Stimulated activated CD4-positive, alpha-beta T cell treated with anti-CD3 and anti-CD28 coated beads, Interleukin-4, amount 100 ng/mL, for 48 hours (primary cell): ENCODE data around the gene SMCO2.
A peak's percentile ranks its signal among the peaks of the same experiment; 100 is the strongest.

Source experiments
- DNase-seq, 2 donors: peaks; one replicate each; pipeline ENCODE4 v3.0.0-alpha.2; 2020; ENCODE audit warnings: low read depth in 2 of 2

SMCO2 gene

DNA sequence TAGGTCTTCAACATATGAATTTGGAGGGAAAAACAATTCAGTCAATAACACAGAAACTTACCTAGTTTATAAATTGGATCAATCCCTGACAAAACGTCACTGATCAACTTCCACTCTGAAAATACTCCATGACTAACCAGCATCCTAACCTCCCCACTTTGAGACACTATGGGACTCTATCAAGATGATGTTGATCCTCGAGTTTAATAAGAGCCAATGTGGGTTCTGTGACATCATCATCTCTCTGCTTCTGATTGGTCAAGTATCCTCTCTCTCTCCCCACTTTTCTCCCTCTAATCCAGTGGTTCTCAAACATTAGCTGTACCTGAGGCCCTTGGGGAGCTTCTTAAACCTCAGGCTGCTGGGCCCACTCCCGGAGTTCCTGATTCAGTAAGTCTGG lies at the start of gene SMCO2:
TSS of gene SMCO2 (plus strand) at position 301 of the 400 bp plus-strand sequence. CDS start 23,896 bp downstream, outside the sequence.
- no peak for DNase-seq

- DNase-seq = no peak
Observed at GRCh38 chr12:27398466-27398865, 48.1 kb upstream of the SMCO2 start.

- DNase-seq = no peak
Observed at GRCh38 chr12:27399074-27399473, 47.5 kb upstream of the SMCO2 start.

DNA sequence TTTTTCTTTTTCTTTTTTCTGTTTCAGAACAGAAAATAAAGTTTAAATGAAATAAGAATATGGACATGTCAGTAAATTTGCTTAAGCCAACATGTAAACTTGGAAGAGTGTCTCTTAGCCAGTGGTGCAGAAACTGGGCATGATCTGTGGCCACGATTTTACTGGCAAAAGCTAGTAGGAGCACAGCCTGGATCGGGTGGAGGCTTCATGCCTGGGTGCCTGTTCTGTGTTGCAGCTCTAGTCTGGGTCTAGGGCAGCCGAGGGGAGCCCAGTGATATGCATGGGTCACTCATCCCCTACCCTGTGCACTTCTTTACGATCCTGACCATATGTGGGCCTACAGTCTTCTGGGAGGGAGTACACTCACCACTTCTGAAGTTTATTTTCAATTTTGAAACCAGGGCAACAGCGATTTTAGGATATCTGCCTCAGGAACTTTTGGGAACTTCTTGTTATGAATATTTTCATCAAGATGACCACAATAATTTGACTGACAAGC lies 45.6 kb upstream of the SMCO2 start:
- no peak for DNase-seq

DNA sequence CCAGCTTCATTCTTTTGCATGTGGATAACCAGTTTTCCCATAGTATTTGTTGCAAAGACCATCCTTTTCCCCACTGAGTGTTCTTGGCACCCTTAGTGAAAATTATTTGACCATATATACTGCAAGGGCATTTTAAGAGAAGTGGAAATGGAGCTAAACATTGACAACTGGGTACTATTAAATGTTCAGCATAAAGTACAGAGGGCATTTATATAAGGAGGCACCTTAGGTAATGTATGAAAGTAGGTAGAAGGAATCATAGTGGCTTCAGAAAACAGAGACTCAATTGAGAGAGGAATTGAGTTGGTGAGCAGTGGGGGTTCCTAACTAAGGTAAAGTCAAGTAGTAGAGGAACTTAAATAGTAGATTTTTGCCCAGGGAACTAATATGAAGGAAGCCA lies 34.5 kb upstream of the SMCO2 start:
- DNase-seq = no peak

DNA sequence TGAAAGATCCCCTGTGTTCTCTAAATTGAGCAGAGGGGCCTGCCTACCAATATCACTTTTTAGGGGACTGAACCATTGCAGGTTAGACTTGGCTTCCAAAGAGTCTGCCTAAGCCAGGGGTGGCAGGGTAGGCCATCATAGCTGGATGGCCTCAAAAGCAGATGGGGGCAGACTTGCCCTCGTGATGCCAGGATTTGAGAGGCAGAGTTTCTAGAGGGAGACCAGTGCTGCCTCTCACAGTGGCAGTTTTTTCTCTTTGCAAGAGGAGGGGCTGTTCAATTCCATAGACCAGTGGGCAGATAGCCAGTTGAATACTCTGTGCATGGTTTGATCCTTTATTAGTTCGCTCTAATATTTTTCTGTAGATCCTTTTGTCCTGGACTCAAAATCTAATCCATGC lies 23.8 kb upstream of the SMCO2 start:
- no peak for DNase-seq

GRCh38 chr12:27424631-27425230 lies 21.8 kb upstream of the SMCO2 start:
- no peak for DNase-seq

GRCh38 chr12:27425306-27425705 lies 21.2 kb upstream of the SMCO2 start:
- no peak for DNase-seq

- no peak for DNase-seq
Observed at GRCh38 chr12:27426743-27427487, 19.6 kb upstream of the SMCO2 start.

- no peak for DNase-seq
Observed at GRCh38 chr12:27427824-27428223, 18.7 kb upstream of the SMCO2 start.

GRCh38 chr12:27428466-27428865 lies 18.1 kb upstream of the SMCO2 start:
- DNase-seq = no peak

DNA sequence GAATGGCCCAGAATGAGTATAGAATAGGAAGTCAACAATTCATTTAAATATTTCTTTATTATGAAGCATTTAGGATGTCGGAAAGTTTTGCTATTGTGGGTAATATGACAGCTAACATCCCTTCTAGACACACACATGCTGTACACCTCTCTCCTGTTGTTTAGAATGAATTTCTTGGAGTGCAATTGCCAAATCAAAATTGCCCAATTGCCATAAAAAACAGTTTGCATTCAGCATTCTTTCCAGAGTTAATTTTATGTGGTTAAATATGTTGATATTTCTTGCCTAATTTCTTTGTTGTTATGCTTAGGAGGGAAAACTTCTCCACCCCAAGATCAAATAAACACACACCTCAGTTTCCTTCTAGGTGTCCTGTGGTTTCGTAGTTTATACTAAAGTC lies 16.9 kb upstream of the SMCO2 start:
- DNase-seq = no peak

DNA sequence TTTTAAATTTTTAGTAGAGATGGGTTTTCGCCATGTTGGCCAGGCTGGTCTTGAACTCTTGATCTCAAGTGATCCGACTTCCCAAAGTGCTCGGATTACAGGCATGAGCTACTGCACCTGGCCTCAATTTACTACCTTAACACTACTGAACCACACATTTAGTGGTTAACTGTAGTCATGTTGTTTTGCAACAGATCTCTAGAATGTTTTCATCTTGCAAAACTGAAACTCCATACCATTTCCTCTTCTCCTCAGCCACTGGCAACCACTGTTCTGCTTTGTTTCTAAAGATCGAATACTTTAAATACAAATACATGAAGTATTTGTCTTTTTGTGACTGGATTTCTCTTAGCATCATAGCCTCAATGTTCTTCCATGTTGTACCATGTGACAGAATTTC lies 15.4 kb upstream of the SMCO2 start:
- DNase-seq = no peak

DNA sequence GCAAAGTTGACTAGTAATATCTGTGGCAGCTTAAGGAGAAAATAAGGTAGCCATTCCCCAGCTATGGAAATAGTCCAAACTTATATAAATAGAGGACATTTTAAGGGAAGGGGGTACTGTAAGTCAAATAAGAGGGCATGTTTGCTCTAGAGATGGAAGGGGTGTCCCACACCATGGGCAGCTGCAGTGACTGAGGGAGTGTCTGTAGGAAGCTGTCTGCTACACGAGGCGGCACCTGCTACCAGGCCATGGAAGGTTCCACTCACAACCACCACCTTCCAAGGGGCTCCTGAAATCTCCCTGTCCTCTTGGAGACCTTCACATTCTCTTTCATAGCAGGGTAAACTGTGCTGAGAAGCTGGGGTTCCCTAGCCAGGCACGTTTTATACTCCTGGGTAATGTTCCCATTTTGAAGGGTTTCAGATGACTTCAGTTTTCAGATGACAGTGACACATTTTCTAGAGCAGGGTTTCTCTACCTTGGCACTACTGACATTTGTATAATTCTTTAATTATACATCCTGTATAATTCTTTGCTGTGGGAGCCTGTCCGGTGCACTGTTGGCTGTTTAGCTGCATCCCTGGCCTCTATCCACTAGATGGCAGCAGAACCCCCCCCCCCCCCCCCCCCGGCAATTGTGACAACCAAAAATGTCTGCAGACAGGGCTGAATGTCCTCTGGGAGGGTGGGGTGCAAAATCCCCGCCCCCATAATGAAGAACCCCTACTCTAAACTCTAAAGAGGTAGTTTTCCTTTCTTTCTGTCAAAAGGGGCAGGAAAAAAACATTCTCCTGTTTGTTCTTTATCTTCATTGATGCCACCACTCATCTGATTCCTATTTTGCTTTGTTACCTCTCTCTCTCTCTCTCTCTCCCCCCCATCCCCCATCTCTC lies 11.6 kb upstream of the SMCO2 start:
- peak in 1 of 2 donors; percentile 4 for DNase-seq

GRCh38 chr12:27436029-27436428 lies 10.5 kb upstream of the SMCO2 start:
- no peak for DNase-seq

DNA sequence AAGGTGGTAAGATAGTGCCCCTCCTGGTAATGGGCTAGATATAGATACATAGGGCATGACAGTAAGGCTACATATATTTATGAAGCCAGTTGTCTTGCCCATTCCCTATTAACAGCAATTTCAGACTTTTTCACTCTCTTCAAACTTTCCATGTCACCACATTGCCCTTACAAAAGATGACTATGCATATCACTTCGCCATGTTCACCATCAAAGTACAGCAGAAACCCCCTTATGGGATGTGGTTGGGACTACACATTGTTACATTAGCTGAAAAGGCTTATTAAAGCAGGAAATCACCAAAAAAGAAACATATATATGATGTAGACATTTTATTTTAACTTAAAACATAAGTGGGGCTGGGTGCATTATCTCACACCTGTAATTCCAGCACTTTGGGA lies 9.8 kb upstream of the SMCO2 start:
- no peak for DNase-seq

DNA sequence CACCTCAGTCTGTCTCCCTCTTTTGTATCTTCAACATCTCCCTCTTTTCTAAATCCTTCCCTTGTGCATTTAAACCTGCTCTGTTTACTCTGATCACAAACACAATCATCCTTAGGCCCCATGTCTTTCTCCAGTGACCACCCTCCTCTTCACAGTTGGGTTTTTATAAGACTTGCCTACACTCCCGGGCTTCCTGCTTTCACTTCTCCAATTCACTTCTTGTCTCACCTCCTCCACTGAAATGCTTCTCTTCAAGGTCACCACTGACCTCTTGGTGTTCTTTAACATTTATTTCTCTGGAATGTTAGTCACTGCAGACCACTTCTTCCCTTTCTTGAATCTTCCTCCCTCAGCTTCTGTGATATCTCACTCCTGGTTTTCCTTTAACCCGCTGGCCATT lies 8.7 kb upstream of the SMCO2 start:
- DNase-seq = no peak

GRCh38 chr12:27447761-27448160 lies 1.2 kb downstream of the SMCO2 start:
- DNase-seq = no peak

- DNase-seq = no peak
Observed at GRCh38 chr12:27449026-27449425, 2.5 kb downstream of the SMCO2 start.

DNA sequence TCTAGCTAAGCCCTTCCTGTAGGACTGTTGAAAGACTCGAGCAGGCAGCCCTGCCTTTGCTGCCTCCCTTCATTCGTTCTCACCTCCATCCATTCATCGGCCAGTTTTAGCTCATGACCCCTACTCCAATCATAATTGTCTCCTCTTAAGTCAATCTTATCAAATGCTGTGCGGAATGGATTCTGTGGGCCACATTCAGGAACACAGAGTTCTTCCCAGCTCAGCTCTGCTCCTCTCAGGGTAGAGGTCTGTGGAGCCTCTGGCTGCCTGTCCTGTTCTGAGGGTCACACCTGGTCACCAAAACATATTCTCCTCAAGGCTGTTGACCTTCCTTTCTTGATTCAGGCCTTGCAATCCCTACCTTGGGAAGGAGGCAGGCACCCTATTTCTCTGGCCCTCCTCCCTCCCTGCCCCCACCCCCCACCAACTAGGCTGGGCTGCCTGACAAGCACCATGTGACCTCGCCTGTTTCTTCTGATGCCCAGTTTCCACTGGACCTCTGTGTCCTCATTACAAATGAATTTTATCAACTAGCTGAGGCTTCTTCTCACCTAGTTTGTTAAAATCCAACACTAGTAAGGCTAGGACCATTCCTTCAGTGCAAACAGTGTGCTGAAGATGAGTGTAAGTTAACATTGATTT lies 3.5 kb downstream of the SMCO2 start:
- DNase-seq = no peak

- no peak for DNase-seq
Observed at GRCh38 chr12:27451036-27451825, 4.7 kb downstream of the SMCO2 start.
